ENCODE data around the gene ATG101. TPM values are rescaled to one million over a fixed set of nuclear protein-coding genes. Genes with fewer than 3 reads are reported as not detected.

ATG101 gene
- total and polyA plus RNA-seq, 2 donors (not counting 1 experiment from before 2014, with no cell fraction given) = 19.4 to 50.3 TPM

GRCh38 chr12:52023182-52023975 is 46.4 kb upstream of the ATG101 start:
- TF ChIP-seq CTCF (IDR thresholded peaks at IDR 0.05) (peak; percentile 93), EZH2 (IDR thresholded peaks at IDR 0.05; ENCODE audit: borderline replicate concordance, insufficient read depth, low read depth, low read length, poor library complexity, severe bottlenecking) (no peak)
- intact Hi-C loops (cut with micrococcal nuclease) = loop anchor here (1.0 kb wide), 1 partner anchor 17 kb away; the partner anchor contains the start of gene TAMALIN
- peak overlapping the region; percentile 74 for H3K9ac ChIP-seq (ENCODE audit: low read length)

More at GRCh38 chr12:52023182-52023975, 46.4 kb upstream of the ATG101 start:
- ATAC-seq (ENCODE audit: low read depth) (peak; percentile 71), DNase-seq (peak; percentile 93)
- Mint-ChIP-seq H3K27me3 (no peaks in the 10 kb centered on the region), H3K9me3 (ENCODE audit: insufficient read depth) (no peaks in the 10 kb centered on the region), H3K4me3 (peak overlapping the region; percentile 88), H3K27ac (peak overlapping the region; percentile 53), H3K4me1 (peaks cover 52% of the 10 kb centered on the region)
- H3K4me2 ChIP-seq (replicated peaks; ENCODE audit: low read depth, low read length, poor library complexity, severe bottlenecking) = peak overlapping the region; percentile 100
- H3K27ac ChIP-seq (ENCODE audit: low read length in 2 of 2) = peak overlapping the region in 1 of 2 donors; percentile 31
- H3K27me3 ChIP-seq (replicated peaks in 1 of 4; ENCODE audit: control extremely low read depth in 1 of 4, control insufficient read depth in 3 of 4, insufficient read depth in 4 of 4, low read length in 3 of 4) = no peaks in the 10 kb centered on the region
- no peaks in the 10 kb centered on the region for H3K79me2 ChIP-seq (ENCODE audit: control insufficient read depth, insufficient read depth, low read length)
- WGBS (ENCODE audit: insufficient coverage) = under 1% methylated on average over 61 of the region's 70 CpGs
- H3K9me3 ChIP-seq (ENCODE audit: control extremely low read depth in 1 of 3, control insufficient read depth in 2 of 3, insufficient read depth in 1 of 3, low read length in 2 of 3) = no peaks in the 10 kb centered on the region
- CTCF ChIA-PET = interaction anchor here (0.6 to 32.6 kb wide), 14 partner anchors 9 to 137 kb away, joined by 3 to 1315 read pairs (median 10); partner anchors contain the start of genes ATG101, NR4A1, SMIM41 and TAMALIN
- H3K36me3 ChIP-seq (replicated peaks in 1 of 2; ENCODE audit: control extremely low read depth in 1 of 2, control insufficient read depth in 1 of 2, extremely low read depth in 1 of 2, insufficient read depth in 2 of 2, low read length in 1 of 2) = no peaks in the 10 kb centered on the region
- POLR2A ChIA-PET = interaction anchor here (0.7 to 4.8 kb wide), 8 partner anchors 10 to 47 kb away, joined by 3 to 28 read pairs (median 6); partner anchors contain the start of genes ATG101 and TAMALIN
- peak overlapping the region; percentile 71 for H2AFZ ChIP-seq (ENCODE audit: insufficient read depth, low read depth, low read length, poor library complexity, severe bottlenecking)
- peak overlapping the region in 4 of 5 experiments; percentile 53 to 77 (median 60) for H3K4me3 ChIP-seq (ENCODE audit: control extremely low read depth in 1 of 5, extremely low read depth in 1 of 5, insufficient read depth in 1 of 5, low read depth in 2 of 5, low read length in 4 of 5)
- no peaks in the 10 kb centered on the region for H4K20me1 ChIP-seq (ENCODE audit: control insufficient read depth, insufficient read depth, low read length, poor library complexity, severe bottlenecking)
- H3K4me1 ChIP-seq (ENCODE audit: control insufficient read depth in 2 of 2, insufficient read depth in 2 of 2, low read length in 2 of 2) = peaks cover 35 to 56% of the 10 kb centered on the region in 2 donors
